GM23338 (cell line): ENCODE results near the gene SETD1A. TPM values are rescaled to one million over a fixed set of nuclear protein-coding genes. Genes with fewer than 3 reads are reported as not detected.
A peak's percentile ranks its signal among the peaks of the same experiment; 100 is the strongest.

Experiments used
- ATAC-seq: fragments of 200-7000 bp; cut with Tn5 transposase; 3 replicates; pipeline ENCODE4 v1.9.1; 2020
- DNase-seq: peaks from one replicate; pipeline ENCODE4 v3.0.0-alpha.2; 2015; ENCODE audit warnings: low spot score
- H2AFZ ChIP-seq: fragments of 200-600 bp; sonication (generic); 2 replicates; pipeline ENCODE4 v1.8.0; 2016; ENCODE audit warnings: antibody characterized with exemption, mild to moderate bottlenecking, moderate library complexity
- H3F3A ChIP-seq: fragments of 200-600 bp; sonication (generic); replicated peaks from 2 replicates; pipeline ENCODE4 v1.8.0; 2017; ENCODE audit warnings: antibody characterized with exemption, mixed run types, low read depth
- H3K27ac ChIP-seq: fragments of 200-600 bp; sonication (generic); 2 replicates; pipeline ENCODE4 v1.6.1; 2016; ENCODE audit warnings: low read depth
- H3K27me3 ChIP-seq: fragments of 200-600 bp; sonication (generic); 2 replicates; pipeline ENCODE4 v1.8.0; 2016; ENCODE audit warnings: mild to moderate bottlenecking, mixed run types, moderate library complexity; ENCODE audit not compliant: insufficient read depth
- H3K36me3 ChIP-seq: fragments of 200-600 bp; sonication (generic); 2 replicates; pipeline ENCODE4 v1.8.0; 2016; ENCODE audit warnings: mild to moderate bottlenecking; ENCODE audit not compliant: insufficient read depth
- H3K4me1 ChIP-seq: fragments of 200-600 bp; sonication (generic); 2 replicates; pipeline ENCODE4 v1.8.0; 2016; ENCODE audit warnings: mild to moderate bottlenecking, moderate library complexity; ENCODE audit not compliant: insufficient read depth
- H3K4me2 ChIP-seq: fragments of 200-600 bp; sonication (generic); 2 replicates; pipeline ENCODE4 v1.7.1; 2017; ENCODE audit warnings: mixed run types
- H3K4me3 ChIP-seq: fragments of 200-600 bp; sonication (generic); 2 replicates; pipeline ENCODE4 v1.6.1; 2016; ENCODE audit warnings: mixed run types
- H3K79me2 ChIP-seq: fragments of 200-600 bp; sonication (generic); replicated peaks from 2 replicates; pipeline ENCODE4 v1.8.0; 2017; ENCODE audit warnings: mild to moderate bottlenecking; ENCODE audit not compliant: insufficient read depth
- H3K9me2 ChIP-seq: fragments of 200-600 bp; sonication (generic); 2 replicates; pipeline ENCODE4 v1.8.0; 2017; ENCODE audit not compliant: insufficient read depth
- H4K20me1 ChIP-seq: fragments of 200-600 bp; sonication (generic); replicated peaks from 2 replicates; pipeline ENCODE4 v1.8.0; 2017; ENCODE audit warnings: mild to moderate bottlenecking; ENCODE audit not compliant: insufficient read depth
- H3K27ac Mint-ChIP-seq: 2 replicates; pipeline ENCODE4 v1.8.0; 2020; ENCODE audit warnings: inconsistent platforms, mild to moderate bottlenecking, moderate library complexity, mixed read lengths
- H3K27me3 Mint-ChIP-seq: 3 replicates; pipeline ENCODE4 v1.8.0; 2022; ENCODE audit warnings: low read depth, mild to moderate bottlenecking, moderate library complexity, mixed read lengths, inconsistent platforms; ENCODE audit not compliant: insufficient read depth, poor library complexity
- H3K36me3 Mint-ChIP-seq: 3 replicates; pipeline ENCODE4 v1.8.0; 2021; ENCODE audit warnings: low read depth, mild to moderate bottlenecking, inconsistent platforms, moderate library complexity, mixed read lengths
- H3K4me1 Mint-ChIP-seq: 3 replicates; pipeline ENCODE4 v1.8.0; 2020; ENCODE audit warnings: mild to moderate bottlenecking, inconsistent platforms, mixed read lengths
- H3K4me3 Mint-ChIP-seq: 3 replicates; pipeline ENCODE4 v1.8.0; 2021; ENCODE audit warnings: moderate library complexity, mild to moderate bottlenecking, inconsistent platforms, mixed read lengths
- H3K9me3 Mint-ChIP-seq: 3 replicates; pipeline ENCODE4 v1.8.0; 2020; ENCODE audit warnings: moderate library complexity, mild to moderate bottlenecking, inconsistent platforms, mixed read lengths
- CREB1 ChIP-seq: fragments of 250-450 bp; sonication (Bioruptor Pico); IDR thresholded peaks from 2 replicates; pipeline ENCODE4 v1.5.0; 2020; ENCODE audit warnings: low read depth, mild to moderate bottlenecking, moderate library complexity
- EZH2 ChIP-seq: fragments of 200-600 bp; sonication (generic); IDR thresholded peaks from one replicate; pipeline ENCODE4 v1.8.0; 2017; ENCODE audit warnings: antibody characterized with exemption, mild to moderate bottlenecking, low read depth; ENCODE audit not compliant: unreplicated experiment
- EZH2phosphoT487 ChIP-seq: fragments of 200-600 bp; sonication (generic); IDR thresholded peaks from one replicate; pipeline ENCODE4 v1.8.1; 2018; ENCODE audit warnings: antibody characterized with exemption; ENCODE audit not compliant: unreplicated experiment
- POLR2AphosphoS5 ChIP-seq: IDR thresholded peaks from 2 replicates; pipeline ENCODE4 v1.6.1; 2016; ENCODE audit warnings: antibody characterized with exemption, low read depth
- STAT1 ChIP-seq: IDR thresholded peaks from one replicate; pipeline ENCODE4 v1.6.1; 2016; ENCODE audit warnings: antibody characterized with exemption; ENCODE audit not compliant: unreplicated experiment
- ZNF114 ChIP-seq: fragments of 250-450 bp; sonication (Bioruptor Pico); IDR thresholded peaks from 2 replicates; pipeline ENCODE4 v1.5.0; 2020; ENCODE audit warnings: mild to moderate bottlenecking, moderate library complexity
- polyA plus RNA-seq: library from polyadenylated mRNA; unstranded; fragments of >200 nt; fragmentation: Nextera tagmentation; extraction: Ambion mirVana; gene quantifications from 2 replicates; pipeline ENCODE4 v1.2.1, GENCODE V29; 2016
- total RNA-seq: library from RNA; depleted of rRNA; stranded (reverse); fragments of >200 nt; shearing (Covaris generic); gene quantifications from 2 replicates; pipeline ENCODE4 v1.2.3, GENCODE V29; 2014
- TF ChIP-seq, protein P1 (sequence below): fragments of 250-450 bp; sonication (Bioruptor Pico); IDR thresholded peaks from 2 replicates; pipeline ENCODE4 v1.5.0; 2020; ENCODE audit warnings: mild to moderate bottlenecking, moderate library complexity

The SETD1A gene
- total and polyA plus RNA-seq, 2 experiments from 2014 or later: 10.8 to 21.9 TPM

GRCh38 chr16:30924076-30924912, 33.3 kb upstream of the SETD1A start:
- Histone ChIP-seq H3K9me2 (no peaks in the 10 kb centered on the region), H3K27ac (peak overlapping the region; percentile 83), H3K36me3 (peaks cover 6% of the 10 kb centered on the region; the same call in 1 of the 2 replicates), H3K79me2 (peaks cover 18% of the 10 kb centered on the region), H3K4me3 (peak overlapping the region; percentile 62), H4K20me1 (peaks cover 4% of the 10 kb centered on the region; the same call in 1 of the 2 replicates), H3K4me1 (peaks cover 9% of the 10 kb centered on the region; the same call in 1 of the 2 replicates), H2AFZ (no peak overlapping the region), H3K4me2 (peak overlapping the region; percentile 97), H3K27me3 (no peaks in the 10 kb centered on the region), H3F3A (peaks cover 10% of the 10 kb centered on the region; the same call in 1 of the 2 replicates)
- peak overlapping the region; percentile 88 for H3K4me3 Mint-ChIP-seq
- TF ChIP-seq EZH2 (no peak), STAT1 (no peak), POLR2AphosphoS5 (peak; percentile 60; the same call in 1 of the 2 replicates)
- ATAC-seq: no peak
- no peaks in the 10 kb centered on the region for H3K9me3 Mint-ChIP-seq
- peak overlapping the region; percentile 74 for H3K27ac Mint-ChIP-seq
- H3K27me3 Mint-ChIP-seq: peaks cover 17% of the 10 kb centered on the region
- H3K4me1 Mint-ChIP-seq: peaks cover 11% of the 10 kb centered on the region
- peak; percentile 59 for DNase-seq
- H3K36me3 Mint-ChIP-seq: peaks cover 16% of the 10 kb centered on the region

DNA sequence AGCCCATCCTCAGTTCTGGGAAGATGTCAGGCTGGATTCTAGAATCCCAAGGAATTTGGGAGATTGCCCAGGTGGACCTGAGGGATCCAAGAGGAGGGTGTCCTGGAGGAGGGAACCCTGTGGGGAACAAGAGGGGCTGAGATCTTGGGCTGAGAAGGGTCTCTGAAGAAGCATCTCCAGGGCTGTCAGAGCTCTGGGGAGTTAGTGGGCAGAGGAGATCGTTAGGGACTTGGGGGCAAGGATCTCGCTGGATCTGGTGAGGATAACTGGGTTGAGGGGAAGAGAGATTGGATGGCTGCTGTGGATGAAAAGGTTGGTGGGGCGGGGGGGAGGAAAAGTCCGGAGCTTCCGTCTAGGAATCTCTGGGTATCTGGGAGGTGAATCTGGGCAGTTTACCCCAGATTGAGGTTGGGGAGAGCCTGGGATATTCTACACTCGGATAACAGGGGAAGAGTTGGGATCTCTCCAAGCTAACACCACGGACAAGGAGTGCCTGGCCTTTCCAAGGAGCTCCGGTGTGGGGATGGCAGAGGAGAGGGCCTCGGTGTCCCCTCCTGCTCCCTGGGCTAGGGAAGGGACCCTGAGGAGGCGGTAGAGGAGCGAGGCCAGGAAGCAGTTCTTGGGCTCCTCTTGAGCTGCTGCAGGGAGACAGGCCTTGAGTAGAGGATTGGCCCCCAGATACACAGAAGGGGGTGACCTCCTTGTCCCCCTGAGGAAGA, 32.5 kb upstream of the SETD1A start:
- peak overlapping the region; percentile 83; the same call in 1 of the 2 replicates for H3K27ac ChIP-seq
- TF ChIP-seq STAT1: no peak
- TF ChIP-seq, protein P1, sequence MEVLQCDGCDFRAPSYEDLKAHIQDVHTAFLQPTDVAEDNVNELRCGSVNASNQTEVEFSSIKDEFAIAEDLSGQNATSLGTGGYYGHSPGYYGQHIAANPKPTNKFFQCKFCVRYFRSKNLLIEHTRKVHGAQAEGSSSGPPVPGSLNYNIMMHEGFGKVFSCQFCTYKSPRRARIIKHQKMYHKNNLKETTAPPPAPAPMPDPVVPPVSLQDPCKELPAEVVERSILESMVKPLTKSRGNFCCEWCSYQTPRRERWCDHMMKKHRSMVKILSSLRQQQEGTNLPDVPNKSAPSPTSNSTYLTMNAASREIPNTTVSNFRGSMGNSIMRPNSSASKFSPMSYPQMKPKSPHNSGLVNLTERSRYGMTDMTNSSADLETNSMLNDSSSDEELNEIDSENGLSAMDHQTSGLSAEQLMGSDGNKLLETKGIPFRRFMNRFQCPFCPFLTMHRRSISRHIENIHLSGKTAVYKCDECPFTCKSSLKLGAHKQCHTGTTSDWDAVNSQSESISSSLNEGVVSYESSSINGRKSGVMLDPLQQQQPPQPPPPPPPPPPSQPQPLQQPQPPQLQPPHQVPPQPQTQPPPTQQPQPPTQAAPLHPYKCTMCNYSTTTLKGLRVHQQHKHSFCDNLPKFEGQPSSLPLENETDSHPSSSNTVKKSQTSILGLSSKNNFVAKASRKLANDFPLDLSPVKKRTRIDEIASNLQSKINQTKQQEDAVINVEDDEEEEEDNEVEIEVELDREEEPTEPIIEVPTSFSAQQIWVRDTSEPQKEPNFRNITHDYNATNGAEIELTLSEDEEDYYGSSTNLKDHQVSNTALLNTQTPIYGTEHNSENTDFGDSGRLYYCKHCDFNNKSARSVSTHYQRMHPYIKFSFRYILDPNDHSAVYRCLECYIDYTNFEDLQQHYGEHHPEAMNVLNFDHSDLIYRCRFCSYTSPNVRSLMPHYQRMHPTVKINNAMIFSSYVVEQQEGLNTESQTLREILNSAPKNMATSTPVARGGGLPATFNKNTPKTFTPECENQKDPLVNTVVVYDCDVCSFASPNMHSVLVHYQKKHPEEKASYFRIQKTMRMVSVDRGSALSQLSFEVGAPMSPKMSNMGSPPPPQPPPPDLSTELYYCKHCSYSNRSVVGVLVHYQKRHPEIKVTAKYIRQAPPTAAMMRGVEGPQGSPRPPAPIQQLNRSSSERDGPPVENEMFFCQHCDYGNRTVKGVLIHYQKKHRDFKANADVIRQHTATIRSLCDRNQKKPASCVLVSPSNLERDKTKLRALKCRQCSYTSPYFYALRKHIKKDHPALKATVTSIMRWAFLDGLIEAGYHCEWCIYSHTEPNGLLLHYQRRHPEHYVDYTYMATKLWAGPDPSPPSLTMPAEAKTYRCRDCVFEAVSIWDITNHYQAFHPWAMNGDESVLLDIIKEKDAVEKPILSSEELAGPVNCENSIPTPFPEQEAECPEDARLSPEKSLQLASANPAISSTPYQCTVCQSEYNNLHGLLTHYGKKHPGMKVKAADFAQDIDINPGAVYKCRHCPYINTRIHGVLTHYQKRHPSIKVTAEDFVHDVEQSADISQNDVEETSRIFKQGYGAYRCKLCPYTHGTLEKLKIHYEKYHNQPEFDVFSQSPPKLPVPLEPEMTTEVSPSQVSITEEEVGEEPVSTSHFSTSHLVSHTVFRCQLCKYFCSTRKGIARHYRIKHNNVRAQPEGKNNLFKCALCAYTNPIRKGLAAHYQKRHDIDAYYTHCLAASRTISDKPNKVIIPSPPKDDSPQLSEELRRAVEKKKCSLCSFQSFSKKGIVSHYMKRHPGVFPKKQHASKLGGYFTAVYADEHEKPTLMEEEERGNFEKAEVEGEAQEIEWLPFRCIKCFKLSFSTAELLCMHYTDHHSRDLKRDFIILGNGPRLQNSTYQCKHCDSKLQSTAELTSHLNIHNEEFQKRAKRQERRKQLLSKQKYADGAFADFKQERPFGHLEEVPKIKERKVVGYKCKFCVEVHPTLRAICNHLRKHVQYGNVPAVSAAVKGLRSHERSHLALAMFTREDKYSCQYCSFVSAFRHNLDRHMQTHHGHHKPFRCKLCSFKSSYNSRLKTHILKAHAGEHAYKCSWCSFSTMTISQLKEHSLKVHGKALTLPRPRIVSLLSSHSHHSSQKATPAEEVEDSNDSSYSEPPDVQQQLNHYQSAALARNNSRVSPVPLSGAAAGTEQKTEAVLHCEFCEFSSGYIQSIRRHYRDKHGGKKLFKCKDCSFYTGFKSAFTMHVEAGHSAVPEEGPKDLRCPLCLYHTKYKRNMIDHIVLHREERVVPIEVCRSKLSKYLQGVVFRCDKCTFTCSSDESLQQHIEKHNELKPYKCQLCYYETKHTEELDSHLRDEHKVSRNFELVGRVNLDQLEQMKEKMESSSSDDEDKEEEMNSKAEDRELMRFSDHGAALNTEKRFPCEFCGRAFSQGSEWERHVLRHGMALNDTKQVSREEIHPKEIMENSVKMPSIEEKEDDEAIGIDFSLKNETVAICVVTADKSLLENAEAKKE (CRISPR knock-in tag): no peak
- no peak for TF ChIP-seq CREB1 (CRISPR knock-in tag)
- TF ChIP-seq ZNF114 (CRISPR knock-in tag): no peak
- TF ChIP-seq EZH2phosphoT487: no peak
- H3K36me3 ChIP-seq: peaks cover 10% of the 10 kb centered on the region; the same call in 1 of the 2 replicates
- H3K4me2 ChIP-seq: peak overlapping the region; percentile 97
- no peak for DNase-seq
- H3K27ac Mint-ChIP-seq: peak overlapping the region; percentile 21
- H3K27me3 Mint-ChIP-seq: peaks cover 17% of the 10 kb centered on the region
- H3K4me3 Mint-ChIP-seq: peak overlapping the region; percentile 88
- H3K4me3 ChIP-seq: peak overlapping the region; percentile 62
- no peaks in the 10 kb centered on the region for H3K27me3 ChIP-seq
- H2AFZ ChIP-seq: no peak overlapping the region
- H3K9me2 ChIP-seq: no peaks in the 10 kb centered on the region
- no peaks in the 10 kb centered on the region for H3K9me3 Mint-ChIP-seq
- H3F3A ChIP-seq: peaks cover 10% of the 10 kb centered on the region; the same call in 1 of the 2 replicates
- H3K36me3 Mint-ChIP-seq: peaks cover 18% of the 10 kb centered on the region
- peaks cover 4% of the 10 kb centered on the region; the same call in 1 of the 2 replicates for H4K20me1 ChIP-seq
- peaks cover 18% of the 10 kb centered on the region for H3K79me2 ChIP-seq
- H3K4me1 ChIP-seq: peaks cover 9% of the 10 kb centered on the region; the same call in 1 of the 2 replicates
- peaks cover 11% of the 10 kb centered on the region for H3K4me1 Mint-ChIP-seq
- no peak for ATAC-seq
